Ascending aorta (tissue), 2 donors: ENCODE measurements around the gene UBE2J1. TPM values are rescaled to one million over a fixed set of nuclear protein-coding genes. Genes with fewer than 3 reads are reported as not detected.
"Not testable (repeated sequence)": the region's sequence is repeated elsewhere in the genome, so short reads cannot be mapped to it uniquely, and the experiment has no call there.

Source experiments
- DNase-seq, 2 donors: peaks; one replicate each; pipeline ENCODE4 v3.0.0-alpha.2; 2019; ENCODE audit warnings: low spot score in 2 of 2
- H3K27ac ChIP-seq, 2 donors: fragments of 200-600 bp; sonication (generic); one replicate each; pipeline ENCODE4 v1.5.1; 2016 to 2017; ENCODE audit warnings: mild to moderate bottlenecking in 1 of 2
- H3K27me3 ChIP-seq: fragments of 200-600 bp; sonication (generic); one replicate; pipeline ENCODE4 v1.5.1; 2017
- H3K36me3 ChIP-seq, 2 donors: fragments of 200-600 bp; sonication (generic); one replicate each; pipeline ENCODE4 v1.5.1; 2016
- H3K4me1 ChIP-seq, 2 donors: fragments of 200-600 bp; sonication (generic); one replicate each; pipeline ENCODE4 v1.5.1; 2016 to 2017; ENCODE audit warnings: mild to moderate bottlenecking in 1 of 2
- H3K4me3 ChIP-seq, 2 donors: fragments of 200-600 bp; sonication (generic); one replicate each; pipeline ENCODE4 v1.5.1; 2016 to 2017; ENCODE audit warnings: mild to moderate bottlenecking in 1 of 2
- H3K9me3 ChIP-seq, 2 donors: fragments of 200-600 bp; sonication (generic); one replicate each; pipeline ENCODE4 v1.5.1; 2016
- CTCF ChIP-seq, 3 experiments: fragments of 200-600 bp in 2 of 3; fragments of 450-650 bp in 1 of 3; sonication (generic) in 2 of 3; IDR thresholded peaks; one replicate each; pipeline ENCODE4 v1.5.1; 2016 to 2019; ENCODE audit warnings: antibody characterized with exemption in 3 of 3, mild to moderate bottlenecking in 1 of 3, moderate library complexity in 1 of 3
- intact Hi-C: fragments of 100-400 bp; cut with DNase I; formaldehyde crosslinking; loops from one replicate; pipeline ENCODE4 v1.15.1; 2023
- total RNA-seq: library from RNA; depleted of rRNA; stranded (reverse); fragments of >200 nt; gene quantifications from one replicate; pipeline ENCODE4 v1.1.0, GENCODE V29; 2016

The UBE2J1 gene
- 29.5 TPM for total RNA-seq

- peaks cover 3 to 19% of the 10 kb centered on the region in 2 donors for H3K4me1 ChIP-seq
- peak; percentile 88 to 98 for DNase-seq
- H3K9me3 ChIP-seq, result no peaks in the 10 kb centered on the region
- H3K36me3 ChIP-seq, result no peaks in the 10 kb centered on the region
- H3K27me3 ChIP-seq, result no peaks in the 10 kb centered on the region
- H3K4me3 ChIP-seq, result peak within 1 kb of the TSS; percentile 58 to 97
- peak within 1 kb of the TSS; percentile 99 to 100 for H3K27ac ChIP-seq
- TF ChIP-seq CTCF (IDR thresholded peaks at IDR 0.05), result no peak
- intact Hi-C loops, result loop anchor here (5.0 kb wide), 7 partner anchors 55 to 1235 kb away; partner anchors contain the start of genes MAP3K7, PM20D2, PNRC1 and RNGTT
Observed at GRCh38 chr6:89352278-89353117, at the start of gene UBE2J1. UBE2J1 (minus strand) TSS chr6:89352722; CDS start chr6:89352569, 153 bp downstream.

- intact Hi-C loops, result no loop called here
Observed at GRCh38 chr6:89400912-89401399, 48.4 kb upstream of the UBE2J1 start.

GRCh38 chr6:89400050-89400449, 47.5 kb upstream of the UBE2J1 start:
- H3K9me3 ChIP-seq, result no peaks in the 10 kb centered on the region
- H3K4me3 ChIP-seq, result no peak overlapping the region
- H3K36me3 ChIP-seq, result no peaks in the 10 kb centered on the region
- intact Hi-C loops, result no loop called here
- no peak for DNase-seq
- no peaks in the 10 kb centered on the region for H3K27me3 ChIP-seq
- no peak overlapping the region for H3K27ac ChIP-seq
- H3K4me1 ChIP-seq, result no peaks in the 10 kb centered on the region
- no peak for TF ChIP-seq CTCF (IDR thresholded peaks at IDR 0.05)

More at GRCh38 chr6:89400912-89401399, 48.4 kb upstream of the UBE2J1 start:
- no peak overlapping the region for H3K27ac ChIP-seq
- DNase-seq, result no peak
- no peak for TF ChIP-seq CTCF (IDR thresholded peaks at IDR 0.05)
- no peaks in the 10 kb centered on the region for H3K4me1 ChIP-seq
- H3K27me3 ChIP-seq, result no peaks in the 10 kb centered on the region
- H3K36me3 ChIP-seq, result no peaks in the 10 kb centered on the region
- H3K9me3 ChIP-seq, result no peaks in the 10 kb centered on the region
- H3K4me3 ChIP-seq, result no peak overlapping the region

- no peak for DNase-seq
Observed at GRCh38 chr6:89398762-89399525, 46.4 kb upstream of the UBE2J1 start.

GRCh38 chr6:89397884-89398283, 45.4 kb upstream of the UBE2J1 start:
- H3K4me3 ChIP-seq, DNase-seq, intact Hi-C loops, H3K4me1 ChIP-seq, H3K27ac ChIP-seq, H3K9me3 ChIP-seq, H3K27me3 ChIP-seq, H3K36me3 ChIP-seq: not testable (repeated sequence)

More at GRCh38 chr6:89398762-89399525, 46.4 kb upstream of the UBE2J1 start:
- Histone ChIP-seq H3K4me3 (no peak overlapping the region), H3K9me3 (no peaks in the 10 kb centered on the region), H3K36me3 (no peaks in the 10 kb centered on the region), H3K27me3 (no peaks in the 10 kb centered on the region), H3K27ac (no peak overlapping the region), H3K4me1 (no peaks in the 10 kb centered on the region)
- no peak for TF ChIP-seq CTCF (IDR thresholded peaks at IDR 0.05)
- intact Hi-C loops, result no loop called here

GRCh38 chr6:89393659-89394058, 41.1 kb upstream of the UBE2J1 start:
- DNase-seq, result no peak
- intact Hi-C loops, result no loop called here
- Histone ChIP-seq H3K4me3 (no peak overlapping the region), H3K36me3 (no peaks in the 10 kb centered on the region), H3K27me3 (no peaks in the 10 kb centered on the region), H3K9me3 (no peaks in the 10 kb centered on the region), H3K27ac (no peak overlapping the region), H3K4me1 (no peaks in the 10 kb centered on the region)
- no peak for TF ChIP-seq CTCF (IDR thresholded peaks at IDR 0.05)
